ENCODE results near the gene ADAMTS14.

GRCh38 chr10:70683601-70683934, 11.3 kb downstream of the ADAMTS14 start:
- TF ChIP-seq ELF4 (IDR thresholded peaks at IDR 0.05) (no peak), FOXA1 (IDR thresholded peaks at IDR 0.05) (no peak), CTBP1 (IDR thresholded peaks at IDR 0.05; ENCODE audit: borderline replicate concordance) (no peak), FOXM1 (IDR thresholded peaks at IDR 0.05; ENCODE audit: borderline replicate concordance) (no peak), SUZ12 (IDR thresholded peaks at IDR 0.05) (no peak)

Measured in HEK293T (cell line).